ENCODE measurements around the gene UTF1.

GRCh38 chr10:133269367-133269766 is 39.4 kb downstream of the UTF1 start:
- TF ChIP-seq POLR2A (IDR thresholded peaks at IDR 0.05) (no peak), CTCF (IDR thresholded peaks at IDR 0.05) (no peak)

Data from esophagus squamous epithelium (tissue), 4 donors.